GM20000 (cell line): ENCODE measurements around the gene VIT.

Experiments
- DNase-seq: peaks from one replicate; pipeline ENCODE4 v3.0.0; 2012; ENCODE audit warnings: low spot score
- CTCF ChIP-seq: IDR thresholded peaks from 2 replicates; pipeline ENCODE4 v1.5.1; 2012; ENCODE audit warnings: mild to moderate bottlenecking, control low read depth; ENCODE audit errors: extremely low read depth, missing control alignments

The VIT gene

GRCh38 chr2:36659218-36659617 is 37.3 kb upstream of the VIT start:
- DNase-seq, result no peak
- TF ChIP-seq CTCF, result no peak

GRCh38 chr2:36659872-36660312 is 36.6 kb upstream of the VIT start:
- no peak for TF ChIP-seq CTCF
- peak; percentile 21 for DNase-seq

- no peak for DNase-seq
- no peak for TF ChIP-seq CTCF
Observed at GRCh38 chr2:36662638-36663037, 33.9 kb upstream of the VIT start.

GRCh38 chr2:36663295-36663694 is 33.2 kb upstream of the VIT start:
- DNase-seq, result no peak
- TF ChIP-seq CTCF, result no peak

- peak; percentile 46 for DNase-seq
- TF ChIP-seq CTCF, result peak; percentile 61
Observed at GRCh38 chr2:36663851-36664695, 32.4 kb upstream of the VIT start.

- no peak for DNase-seq
- no peak for TF ChIP-seq CTCF
Observed at GRCh38 chr2:36664696-36665076, 31.8 kb upstream of the VIT start.

- no peak for TF ChIP-seq CTCF
- DNase-seq, result no peak
Observed at GRCh38 chr2:36667931-36668330, 28.6 kb upstream of the VIT start.
